Activated naive CD4-positive, alpha-beta T cell treated with anti-CD3 and anti-CD28 coated beads for 36 hours (primary cell): ENCODE data around the gene OR13H1. TPM values are rescaled to one million over a fixed set of nuclear protein-coding genes. Genes with fewer than 3 reads are reported as not detected.
"Not testable (repeated sequence)": the region's sequence is repeated elsewhere in the genome, so short reads cannot be mapped to it uniquely, and the experiment has no call there.

ENCODE experiments used
- CTCF ChIA-PET: fragments of 350-600 bp; sonication (Branson Sonifier 250); formaldehyde crosslinking; loops from one replicate; lab custom pipeline; 2021; ENCODE audit warnings: antibody characterized with exemption; lab: Charles Lee
- DNase-seq: peaks from one replicate; pipeline ENCODE4 v3.0.0-alpha.2; 2020
- H3K27ac Mint-ChIP-seq: one replicate; pipeline ENCODE4 v1.8.0; 2021; ENCODE audit warnings: mild to moderate bottlenecking, mixed read lengths
- H3K27me3 Mint-ChIP-seq: one replicate; pipeline ENCODE4 v1.8.0; 2021; ENCODE audit warnings: low read depth, mixed read lengths
- H3K36me3 Mint-ChIP-seq: one replicate; pipeline ENCODE4 v1.8.0; 2021; ENCODE audit warnings: low read depth, mixed read lengths
- H3K4me1 Mint-ChIP-seq: one replicate; pipeline ENCODE4 v1.8.0; 2021; ENCODE audit warnings: low read depth, mixed read lengths
- H3K4me3 Mint-ChIP-seq: one replicate; pipeline ENCODE4 v1.8.0; 2021; ENCODE audit warnings: mild to moderate bottlenecking, moderate library complexity, mixed read lengths
- H3K9me3 Mint-ChIP-seq: one replicate; pipeline ENCODE4 v1.8.0; 2021; ENCODE audit warnings: mixed read lengths
- intact Hi-C: fragments of 100-400 bp; cut with micrococcal nuclease; formaldehyde crosslinking; loops from one replicate; pipeline ENCODE4 v1.15.1; 2023
- total RNA-seq, 2 experiments: library from RNA; stranded (reverse); gene quantifications; one replicate each; pipeline ENCODE4 v1.2.3, GENCODE V29; 2021

Gene OR13H1
- total RNA-seq, 2 experiments from 2014 or later, result not detected

- no peaks in the 10 kb centered on the region for H3K4me1 Mint-ChIP-seq
- H3K4me3 Mint-ChIP-seq, result no peak overlapping the region
- intact Hi-C loops, result no loop called here
- H3K27ac Mint-ChIP-seq, result no peak overlapping the region
- H3K27me3 Mint-ChIP-seq, result peaks cover 7% of the 10 kb centered on the region
- DNase-seq, result no peak
- no peaks in the 10 kb centered on the region for H3K9me3 Mint-ChIP-seq
- H3K36me3 Mint-ChIP-seq, result no peaks in the 10 kb centered on the region
- CTCF ChIA-PET, result no interaction called here
Measured at GRCh38 chrX:131577413-131577812, 33.5 kb downstream of the OR13H1 start.

- DNase-seq, result no peak
- Mint-ChIP-seq H3K27ac (no peak overlapping the region), H3K4me1 (no peaks in the 10 kb centered on the region), H3K27me3 (peaks cover 7% of the 10 kb centered on the region), H3K36me3 (no peaks in the 10 kb centered on the region), H3K4me3 (no peak overlapping the region), H3K9me3 (no peaks in the 10 kb centered on the region)
- intact Hi-C loops, result no loop called here
- CTCF ChIA-PET, result no interaction called here
Measured at GRCh38 chrX:131577999-131578734, 34.3 kb downstream of the OR13H1 start.

GRCh38 chrX:131578735-131579367 is 35.0 kb downstream of the OR13H1 start:
- H3K4me1 Mint-ChIP-seq, H3K27ac Mint-ChIP-seq, H3K9me3 Mint-ChIP-seq, H3K27me3 Mint-ChIP-seq, DNase-seq, H3K4me3 Mint-ChIP-seq, H3K36me3 Mint-ChIP-seq, intact Hi-C loops, CTCF ChIA-PET: not testable (repeated sequence)

- no peak overlapping the region for H3K27ac Mint-ChIP-seq
- peaks cover 6% of the 10 kb centered on the region for H3K27me3 Mint-ChIP-seq
- no peak for DNase-seq
- no peaks in the 10 kb centered on the region for H3K36me3 Mint-ChIP-seq
- H3K4me3 Mint-ChIP-seq, result no peak overlapping the region
- CTCF ChIA-PET, result no interaction called here
- intact Hi-C loops, result no loop called here
- no peaks in the 10 kb centered on the region for H3K9me3 Mint-ChIP-seq
- no peaks in the 10 kb centered on the region for H3K4me1 Mint-ChIP-seq
Measured at GRCh38 chrX:131588995-131589394, 45.1 kb downstream of the OR13H1 start.
